Smooth muscle cell (in vitro differentiated cells): ENCODE results near the gene SMIM11. TPM values are rescaled to one million over a fixed set of nuclear protein-coding genes. Genes with fewer than 3 reads are reported as not detected.
A peak's percentile ranks its signal among the peaks of the same experiment; 100 is the strongest.

Experiments used
- DNase-seq: peaks from one replicate; lab custom pipeline; 2025; ENCODE audit not compliant: unreplicated experiment; lab: John Stamatoyannopoulos, UW
- H2AFZ ChIP-seq: fragments of 200-600 bp; sonication (generic); 2 replicates; pipeline ENCODE4 v1.6.0; 2016; ENCODE audit warnings: antibody characterized with exemption, low read depth, mild to moderate bottlenecking
- H3F3A ChIP-seq: fragments of 200-600 bp; sonication (generic); 2 replicates; pipeline ENCODE4 v1.6.0; 2017; ENCODE audit warnings: antibody characterized with exemption, low read depth
- H3K27ac ChIP-seq: fragments of 200-600 bp; sonication (generic); 2 replicates; pipeline ENCODE4 v1.5.1; 2016; ENCODE audit warnings: low read depth, mild to moderate bottlenecking
- H3K27me3 ChIP-seq: fragments of 200-600 bp; sonication (generic); 2 replicates; pipeline ENCODE4 v1.6.1; 2016; ENCODE audit warnings: low read depth, mild to moderate bottlenecking
- H3K36me3 ChIP-seq: fragments of 200-600 bp; sonication (generic); 2 replicates; pipeline ENCODE4 v1.5.1; 2016; ENCODE audit warnings: low read depth
- H3K4me1 ChIP-seq: fragments of 200-600 bp; sonication (generic); 2 replicates; pipeline ENCODE4 v1.5.1; 2016; ENCODE audit warnings: low read depth
- H3K4me2 ChIP-seq: fragments of 200-600 bp; sonication (generic); 2 replicates; pipeline ENCODE4 v1.6.0; 2016; ENCODE audit warnings: mild to moderate bottlenecking
- H3K4me3 ChIP-seq: fragments of 200-600 bp; sonication (generic); 2 replicates; pipeline ENCODE4 v1.5.1; 2016; ENCODE audit warnings: mild to moderate bottlenecking
- H3K79me2 ChIP-seq: fragments of 200-600 bp; sonication (generic); 2 replicates; pipeline ENCODE4 v1.6.0; 2016; ENCODE audit warnings: low read depth, mild to moderate bottlenecking
- H3K9ac ChIP-seq: fragments of 200-600 bp; sonication (generic); 2 replicates; pipeline ENCODE4 v1.6.0; 2016; ENCODE audit warnings: low read depth
- H3K9me3 ChIP-seq: fragments of 200-600 bp; sonication (generic); replicated peaks from 2 replicates; pipeline ENCODE4 v1.5.1; 2016; ENCODE audit warnings: low read depth
- H4K20me1 ChIP-seq: fragments of 200-600 bp; sonication (generic); 2 replicates; pipeline ENCODE4 v1.6.0; 2016; ENCODE audit warnings: low read depth
- CTCF ChIP-seq: fragments of 200-600 bp; sonication (generic); IDR thresholded peaks from 2 replicates; pipeline ENCODE4 v1.5.1; 2017; ENCODE audit warnings: borderline replicate concordance, mild to moderate bottlenecking, antibody characterized with exemption; ENCODE audit not compliant: insufficient read depth, poor library complexity, severe bottlenecking
- WGBS: methylation state at CpG from one replicate; pipeline ENCODE4 v1.1.7; 2016; ENCODE audit warnings: low lambda C conversion rate; 5-methylcytosine and 5-hydroxymethylcytosine counted together
- polyA plus RNA-seq: library from polyadenylated mRNA; unstranded; fragments of >200 nt; fragmentation: Nextera tagmentation; extraction: Ambion mirVana; gene quantifications from 2 replicates; pipeline ENCODE4 v1.2.1, GENCODE V29; 2016
- total RNA-seq: library from RNA; depleted of rRNA; stranded (reverse); fragments of >200 nt; gene quantifications from 2 replicates; pipeline ENCODE4 v1.2.3, GENCODE V29; 2014

The SMIM11 gene
- total and polyA plus RNA-seq, 2 experiments from 2014 or later, result 0.57 to 3.8 TPM

- H3K79me2 ChIP-seq, result no peaks in the 10 kb centered on the region
- H3K27me3 ChIP-seq, result no peaks in the 10 kb centered on the region
- H3K9me3 ChIP-seq, result no peaks in the 10 kb centered on the region
- H3K4me3 ChIP-seq, result no peak overlapping the region
- no peaks in the 10 kb centered on the region for H3K36me3 ChIP-seq
- no peak overlapping the region for H2AFZ ChIP-seq
- peaks cover 24% of the 10 kb centered on the region for H3K4me1 ChIP-seq
- no peaks in the 10 kb centered on the region for H3F3A ChIP-seq
- no peak overlapping the region for H3K9ac ChIP-seq
- TF ChIP-seq CTCF, result no peak
- no peak for DNase-seq
- H3K4me2 ChIP-seq, result peak overlapping the region; percentile 69
- peak overlapping the region; percentile 47 for H3K27ac ChIP-seq
- H4K20me1 ChIP-seq, result no peaks in the 10 kb centered on the region
- 49% methylated on average over 13 of the region's 13 CpGs for WGBS
Observed at GRCh38 chr21:34333121-34333739, 42.1 kb upstream of the SMIM11 start.

- Histone ChIP-seq H3K27me3 (no peaks in the 10 kb centered on the region), H3K4me1 (peaks cover 30% of the 10 kb centered on the region), H3F3A (peaks cover 6% of the 10 kb centered on the region), H2AFZ (no peak overlapping the region), H3K27ac (no peak overlapping the region), H3K9ac (no peak overlapping the region), H3K9me3 (no peaks in the 10 kb centered on the region), H3K79me2 (no peaks in the 10 kb centered on the region), H3K36me3 (no peaks in the 10 kb centered on the region), H3K4me2 (no peak overlapping the region), H4K20me1 (no peaks in the 10 kb centered on the region), H3K4me3 (no peak overlapping the region)
- no peak for TF ChIP-seq CTCF
- 49% methylated on average over 6 of the region's 6 CpGs for WGBS
- DNase-seq, result no peak
Observed at GRCh38 chr21:34335316-34335715, 40.0 kb upstream of the SMIM11 start.

DNA sequence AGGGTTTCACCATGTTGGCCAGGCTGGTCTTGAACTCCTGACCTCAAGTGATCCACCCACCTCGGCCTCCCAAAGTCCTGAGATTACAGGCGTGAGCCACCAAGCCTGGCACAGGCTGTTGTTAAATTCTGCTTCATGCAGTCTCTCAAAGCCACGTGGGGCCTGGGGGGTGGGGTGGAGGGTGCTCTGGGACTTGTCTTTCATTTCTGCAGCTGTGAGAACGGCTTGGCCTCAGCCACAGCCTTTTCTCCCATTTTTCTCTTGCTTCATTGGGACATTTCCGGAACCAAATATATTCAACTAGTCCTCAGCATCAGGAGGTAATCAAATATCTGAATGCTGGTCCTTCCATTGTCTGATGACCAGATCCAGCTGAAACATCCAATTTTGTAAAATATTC lies 39.1 kb upstream of the SMIM11 start:
- no peaks in the 10 kb centered on the region for H3K79me2 ChIP-seq
- TF ChIP-seq CTCF, result no peak
- peak overlapping the region; percentile 48 for H3K4me2 ChIP-seq
- no peak overlapping the region for H3K27ac ChIP-seq
- H4K20me1 ChIP-seq, result no peaks in the 10 kb centered on the region
- H3K27me3 ChIP-seq, result no peaks in the 10 kb centered on the region
- no peak for DNase-seq
- 43% methylated on average over 5 of the region's 5 CpGs for WGBS
- H3F3A ChIP-seq, result peaks cover 6% of the 10 kb centered on the region
- no peak overlapping the region for H3K9ac ChIP-seq
- H3K36me3 ChIP-seq, result no peaks in the 10 kb centered on the region
- H3K4me3 ChIP-seq, result no peak overlapping the region
- peaks cover 30% of the 10 kb centered on the region for H3K4me1 ChIP-seq
- no peak overlapping the region for H2AFZ ChIP-seq
- H3K9me3 ChIP-seq, result no peaks in the 10 kb centered on the region

GRCh38 chr21:34336756-34337391 lies 38.4 kb upstream of the SMIM11 start:
- WGBS, result 68% methylated on average over 13 of the region's 13 CpGs
- Histone ChIP-seq H3F3A (peaks cover 6% of the 10 kb centered on the region), H3K4me2 (peak overlapping the region; percentile 48), H3K9me3 (no peaks in the 10 kb centered on the region), H3K79me2 (no peaks in the 10 kb centered on the region), H2AFZ (no peak overlapping the region), H3K27me3 (no peaks in the 10 kb centered on the region), H3K4me1 (peaks cover 30% of the 10 kb centered on the region), H3K4me3 (no peak overlapping the region), H4K20me1 (no peaks in the 10 kb centered on the region), H3K36me3 (no peaks in the 10 kb centered on the region), H3K9ac (no peak overlapping the region), H3K27ac (no peak overlapping the region)
- TF ChIP-seq CTCF, result no peak
- DNase-seq, result no peak
